HUDEP-2 (cell line): ENCODE data around the gene DROSHA.
"Not testable (repeated sequence)": the region's sequence is repeated elsewhere in the genome, so short reads cannot be mapped to it uniquely, and the experiment has no call there.

ENCODE experiments used
- DNase-seq, 76 experiments: peaks; one replicate each; lab custom pipeline; 2025; ENCODE audit not compliant: unreplicated experiment in 76 of 76; lab: John Stamatoyannopoulos, UW

The DROSHA gene

DNA sequence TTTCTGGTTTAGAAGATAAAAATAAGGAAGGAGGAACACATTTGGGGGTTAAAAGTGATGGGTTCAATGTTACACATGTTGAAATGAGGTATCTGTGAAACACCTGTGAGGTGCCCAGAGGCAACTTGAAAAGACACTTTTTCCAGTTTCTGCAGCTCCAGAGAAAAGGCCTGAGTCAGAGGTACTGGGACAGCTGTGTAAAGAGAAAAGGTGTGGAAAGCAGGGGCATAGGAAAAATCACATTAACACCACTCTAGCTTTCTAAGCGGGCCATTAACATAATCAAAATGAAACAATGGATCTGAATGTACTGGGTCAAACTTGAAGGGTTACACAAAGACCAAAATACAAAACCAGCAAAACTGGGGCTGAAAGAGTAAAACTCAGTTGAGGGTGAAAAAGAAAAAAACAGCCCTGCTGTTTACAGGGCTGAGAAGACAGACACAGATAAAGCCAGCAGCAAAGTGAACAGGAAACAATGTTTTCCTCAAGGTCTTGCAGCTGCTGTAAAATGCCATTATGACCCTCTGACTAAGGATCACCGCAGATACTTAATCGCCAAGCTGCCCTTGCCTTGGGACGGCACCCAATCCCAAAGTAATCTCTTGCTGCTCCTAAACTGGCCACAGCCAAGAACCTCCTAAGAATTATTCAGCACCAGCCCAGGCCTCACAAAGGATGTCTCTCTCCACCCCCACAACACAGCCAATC, 104.7 kb downstream of the DROSHA start:
- no peak for DNase-seq

DNA sequence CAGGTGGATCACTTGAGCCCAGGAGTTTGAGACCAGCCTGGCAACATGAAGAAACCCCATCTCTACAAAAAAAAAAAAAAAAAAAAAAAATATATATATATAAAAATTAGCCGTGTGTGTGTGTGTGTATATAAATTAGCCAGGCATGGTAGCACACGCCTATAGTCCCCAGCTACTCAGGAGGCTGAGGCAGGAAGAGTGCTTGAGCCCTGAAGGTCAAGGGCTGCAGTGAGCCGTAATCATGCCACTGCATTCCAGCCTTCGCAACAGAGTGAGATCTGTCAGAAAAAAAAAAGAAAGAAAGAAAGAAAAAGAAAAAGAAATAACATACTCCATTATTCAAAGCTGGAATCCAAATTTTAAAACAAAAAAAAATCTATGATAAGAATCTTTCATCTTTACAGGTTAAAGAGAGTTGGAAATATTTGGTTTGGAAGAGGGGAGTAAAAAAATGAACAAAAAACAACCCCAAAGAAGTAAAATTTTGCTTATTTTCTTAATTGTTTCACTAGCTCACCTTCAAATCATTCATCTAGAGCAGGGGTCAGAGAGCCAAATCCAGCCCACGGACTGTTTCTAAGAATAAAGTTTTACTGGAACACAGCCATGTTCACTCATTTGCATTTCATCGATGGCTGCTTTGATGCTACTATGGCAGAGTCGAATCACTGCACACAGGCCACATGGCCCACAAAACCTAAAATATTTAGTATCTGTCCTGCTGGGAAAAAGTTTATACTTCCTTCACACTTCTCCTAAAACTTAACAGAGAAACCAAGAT, 109.9 kb downstream of the DROSHA start:
- no peak for DNase-seq

DNA sequence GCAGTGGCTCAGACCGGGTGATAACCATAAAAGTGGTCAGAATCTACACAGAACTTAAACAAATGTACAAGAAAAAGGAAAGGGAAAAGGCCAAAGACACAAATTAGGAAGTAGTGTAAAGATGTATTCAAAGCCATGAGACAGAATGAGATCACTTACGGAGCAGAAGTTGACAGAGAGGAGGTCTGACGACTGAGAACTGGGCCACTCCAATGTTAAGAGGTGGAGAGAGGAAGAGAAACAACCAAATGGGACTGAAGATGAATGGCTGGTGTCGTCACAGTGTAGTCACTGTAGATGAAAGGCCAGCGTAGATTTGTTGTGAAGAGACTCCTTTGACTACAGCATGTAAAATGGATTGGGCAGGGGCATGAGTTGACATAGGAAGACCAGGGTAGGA, 114.4 kb downstream of the DROSHA start:
- no peak for DNase-seq

DNA sequence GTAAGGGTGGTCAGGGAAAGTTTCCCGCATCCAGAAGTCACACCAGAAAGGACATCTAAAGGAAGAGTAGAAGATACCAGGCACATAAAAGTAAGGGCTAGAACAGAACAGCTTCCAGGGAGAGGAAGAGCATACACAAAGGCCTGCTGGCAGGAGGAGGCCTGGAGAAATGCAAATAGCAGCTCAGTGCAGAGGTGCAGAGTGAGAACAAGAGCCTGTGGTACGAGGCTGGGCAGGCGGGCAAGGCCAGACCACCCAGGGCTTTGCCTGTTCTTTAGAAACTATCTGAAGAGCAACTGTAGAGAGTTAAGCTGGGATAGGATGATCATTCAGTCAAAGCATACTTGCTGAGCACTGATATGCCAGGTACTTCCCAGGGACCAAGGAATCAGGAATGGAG, 115.3 kb downstream of the DROSHA start:
- no peak for DNase-seq

DNA sequence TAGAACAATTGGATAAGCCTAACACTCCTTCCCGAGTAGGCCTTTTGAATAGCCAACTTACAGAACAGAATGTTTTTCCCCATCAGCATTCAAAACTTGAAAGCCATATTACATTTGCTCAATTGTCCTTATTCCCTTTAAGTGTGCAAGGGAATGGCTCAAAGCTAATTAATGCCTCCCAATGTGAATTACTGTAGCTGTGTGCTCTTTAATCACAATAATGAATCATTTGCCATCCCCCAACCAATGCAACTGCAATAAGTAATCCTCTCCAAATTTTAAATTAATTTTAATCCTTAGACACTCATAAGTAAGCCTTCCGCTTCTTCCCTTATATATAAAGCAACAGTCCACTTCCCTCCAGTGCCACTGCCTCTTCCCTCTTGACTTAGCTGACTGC, 115.9 kb downstream of the DROSHA start:
- no peak for DNase-seq

DNA sequence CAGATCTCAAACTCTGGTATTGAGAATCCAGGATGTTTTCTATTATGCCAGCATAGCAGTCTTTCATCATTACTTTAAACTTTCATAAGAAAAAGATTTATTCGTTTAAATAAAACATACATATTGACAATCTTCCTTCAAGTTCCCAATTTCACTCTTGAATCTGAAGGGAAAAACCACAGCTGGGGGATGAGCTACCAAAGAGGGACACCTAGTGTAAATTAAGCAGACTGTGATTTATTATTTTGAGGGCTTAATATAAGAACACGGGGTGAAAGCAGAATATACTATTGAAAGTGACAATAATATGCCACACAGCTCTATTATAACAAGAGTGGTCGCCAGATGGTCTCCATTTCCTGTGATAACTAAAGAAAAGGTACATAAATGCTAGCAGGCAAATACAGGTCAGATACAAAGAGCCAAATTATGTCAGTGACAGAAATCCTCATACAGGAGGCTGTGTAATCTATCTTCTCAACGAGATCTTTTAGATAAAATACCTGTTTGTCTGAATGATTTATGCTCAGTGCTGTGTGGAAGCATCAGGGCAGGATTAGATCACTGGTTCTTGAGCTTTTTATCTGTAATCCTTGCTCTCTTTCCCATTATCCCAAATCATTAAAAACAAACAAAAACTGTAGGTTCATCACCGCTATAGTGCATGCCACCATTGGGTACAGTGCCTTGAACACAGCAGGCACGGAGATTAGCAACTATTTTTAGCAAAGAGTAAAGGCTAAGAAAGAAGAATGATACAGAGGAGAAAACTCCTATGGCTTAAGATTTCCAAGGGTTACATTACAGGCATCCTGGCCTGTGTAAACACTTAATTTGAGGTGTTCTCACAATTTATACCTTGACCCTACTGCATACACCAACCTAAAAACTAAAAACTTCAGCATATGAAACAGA, 116.6 kb downstream of the DROSHA start:
- DNase-seq, result no peak

DNA sequence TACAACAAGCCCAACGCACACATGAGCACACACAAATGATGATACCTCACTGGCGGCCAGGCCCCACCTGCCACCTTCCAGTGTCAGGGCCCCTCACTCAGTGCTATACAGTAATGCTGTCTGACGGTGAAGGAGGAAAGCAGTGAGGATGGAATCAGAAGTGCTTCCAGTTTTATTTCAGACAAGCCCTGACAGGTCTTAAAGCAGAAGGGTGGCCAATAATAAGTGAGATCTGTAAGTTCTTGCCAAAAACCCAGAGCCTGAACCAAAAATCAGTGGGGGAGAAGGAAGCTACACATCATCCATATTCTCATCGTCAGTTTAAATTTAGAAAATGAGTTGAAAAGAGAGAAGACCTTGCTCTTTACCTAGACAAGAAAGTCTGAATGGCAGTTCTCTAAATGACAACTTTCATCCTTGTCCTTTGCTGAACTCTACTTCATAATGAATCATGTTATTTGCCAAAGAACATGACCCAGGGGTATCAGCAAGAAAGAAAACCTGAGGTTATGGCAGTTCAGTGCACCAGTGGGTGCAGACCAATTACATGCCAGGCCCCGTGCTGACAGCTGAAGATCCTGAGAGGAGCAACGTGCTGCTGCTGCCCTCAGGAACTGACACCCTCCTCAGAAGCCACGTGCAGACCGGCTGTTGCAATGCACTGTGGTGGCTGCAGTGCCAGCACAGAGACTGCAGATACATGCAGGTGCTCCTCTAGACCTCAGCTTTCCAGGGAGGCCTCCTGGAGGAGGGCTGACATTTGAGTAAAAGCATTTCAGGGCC, 118.7 kb downstream of the DROSHA start:
- no peak for DNase-seq

DNA sequence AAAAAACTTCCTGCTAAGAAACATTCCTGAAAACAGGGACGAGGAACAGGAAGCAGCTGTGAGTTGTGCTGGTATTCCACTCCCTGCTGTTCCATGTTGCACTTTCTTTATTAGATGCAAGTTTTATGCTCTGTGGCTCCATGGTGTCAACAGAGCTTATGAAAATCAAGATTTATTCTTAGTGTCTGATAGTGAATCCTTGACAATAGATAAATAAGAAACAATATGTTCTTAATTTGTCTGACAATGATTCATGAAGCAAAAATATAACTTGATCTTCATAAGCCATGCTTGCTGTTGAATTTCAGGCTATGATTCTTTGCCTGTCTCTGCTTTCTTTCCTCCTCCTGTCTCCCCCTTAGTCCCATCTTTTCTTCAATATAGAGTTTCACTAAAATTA, 119.6 kb downstream of the DROSHA start:
- DNase-seq, result no peak

DNA sequence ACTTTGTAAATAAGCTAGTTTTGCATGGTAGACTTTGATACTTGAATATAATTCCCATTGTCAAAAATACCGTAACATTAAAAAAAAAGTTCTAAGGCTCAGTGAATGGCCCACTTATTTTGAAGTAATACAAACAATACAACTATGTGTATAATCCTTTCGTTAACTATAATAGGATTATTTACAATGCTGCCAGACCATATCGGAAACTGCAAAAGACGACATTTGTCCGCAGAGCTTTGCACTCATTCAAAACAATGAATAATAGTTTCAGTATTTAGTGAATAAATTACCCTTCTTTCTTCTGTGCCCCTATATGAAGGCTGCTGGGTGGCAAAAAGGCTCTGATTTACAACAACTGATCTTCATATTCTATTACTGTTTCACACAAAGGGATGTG, 121.8 kb downstream of the DROSHA start:
- DNase-seq, result no peak

DNA sequence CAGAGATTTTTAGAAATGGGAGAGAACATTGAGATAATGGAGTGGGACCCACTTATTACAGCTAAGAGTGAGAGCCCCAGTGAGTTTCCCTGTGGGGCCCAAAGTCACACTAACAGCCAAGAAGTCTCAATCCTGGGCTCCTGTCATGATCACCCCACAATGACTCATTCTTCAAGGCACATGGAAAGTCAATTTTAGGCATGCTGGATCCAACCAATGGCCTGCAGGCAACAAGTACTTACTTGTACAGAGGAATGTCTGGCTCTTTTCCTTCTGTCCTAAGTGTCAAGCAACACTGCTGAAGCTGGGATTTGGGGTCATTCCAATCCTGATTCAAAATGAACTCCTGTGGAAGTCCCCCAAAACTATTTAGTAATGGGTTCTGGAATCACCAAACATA, 123.1 kb downstream of the DROSHA start:
- no peak for DNase-seq

DNA sequence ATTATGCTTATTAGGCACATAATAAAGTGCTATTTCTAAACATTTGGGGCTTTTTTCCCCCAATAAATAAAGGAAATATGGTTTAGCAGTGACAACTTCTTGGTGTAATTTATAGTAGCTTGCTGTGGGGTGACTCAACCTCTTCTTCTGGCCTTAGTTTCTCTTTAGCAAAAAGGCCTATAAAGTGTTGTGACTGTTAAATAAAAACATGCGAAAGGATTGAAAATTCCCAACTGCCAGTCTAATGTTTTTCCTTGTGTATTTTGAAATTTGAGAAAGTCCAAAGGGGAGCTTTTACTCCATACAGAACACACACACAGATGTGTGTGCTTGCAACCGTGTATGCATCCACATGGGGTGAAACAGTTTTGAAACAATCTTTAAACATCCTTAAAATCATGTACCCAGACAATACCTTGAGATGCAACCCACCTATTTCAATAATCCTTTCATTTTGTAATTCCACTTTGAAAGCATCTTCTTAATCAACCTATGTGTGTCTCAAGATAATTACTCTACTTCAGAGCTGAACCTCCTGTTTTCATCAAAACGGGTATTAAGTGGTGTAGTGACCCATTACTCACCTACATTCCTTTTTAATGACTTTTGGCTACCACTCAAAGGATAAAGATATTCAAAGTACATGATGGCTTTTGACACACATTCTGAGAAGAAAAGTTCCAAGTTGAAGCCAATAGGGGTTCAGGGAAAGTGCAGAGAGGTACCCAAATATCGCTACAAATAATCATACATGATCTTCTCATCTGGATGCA, 123.8 kb downstream of the DROSHA start:
- DNase-seq, result no peak

DNA sequence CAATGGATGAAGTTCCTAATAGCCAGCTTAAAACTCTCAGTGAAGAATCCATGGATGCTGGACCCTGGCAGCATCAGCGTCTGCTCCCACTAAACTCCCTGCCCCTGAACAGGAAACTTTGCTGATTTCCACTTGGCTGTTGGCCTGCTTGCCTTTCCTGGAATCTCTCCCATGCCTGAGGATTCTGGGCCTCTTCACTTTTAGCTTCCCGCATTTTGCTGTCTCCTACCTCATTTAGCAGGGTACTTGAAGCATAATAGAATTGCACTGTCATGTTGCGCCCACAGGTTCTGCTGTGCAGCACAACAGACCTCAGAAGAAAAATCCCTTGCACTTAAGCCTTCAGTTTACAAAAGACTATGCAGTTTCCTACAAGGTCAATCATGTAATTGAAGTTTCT, 127.6 kb downstream of the DROSHA start:
- no peak for DNase-seq

DNA sequence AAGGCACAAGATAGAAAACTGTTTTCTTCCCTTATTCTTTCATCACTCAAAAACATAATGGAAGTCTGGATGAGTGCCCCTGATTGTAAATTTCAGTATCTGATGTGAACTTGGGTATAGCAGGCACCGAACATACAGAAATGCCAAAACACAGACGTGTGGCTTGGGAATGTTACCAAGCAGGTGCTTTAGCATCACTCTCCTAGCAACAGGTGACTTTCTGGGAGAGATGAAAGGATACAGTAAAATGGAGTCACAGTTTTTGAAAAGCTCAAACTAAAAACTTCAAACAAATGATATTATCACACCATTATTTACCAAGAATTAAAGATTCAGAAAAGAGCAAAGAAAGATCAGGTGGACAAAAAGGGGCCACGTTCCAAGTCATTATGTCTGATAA, 130.2 kb downstream of the DROSHA start:
- no peak for DNase-seq

DNA sequence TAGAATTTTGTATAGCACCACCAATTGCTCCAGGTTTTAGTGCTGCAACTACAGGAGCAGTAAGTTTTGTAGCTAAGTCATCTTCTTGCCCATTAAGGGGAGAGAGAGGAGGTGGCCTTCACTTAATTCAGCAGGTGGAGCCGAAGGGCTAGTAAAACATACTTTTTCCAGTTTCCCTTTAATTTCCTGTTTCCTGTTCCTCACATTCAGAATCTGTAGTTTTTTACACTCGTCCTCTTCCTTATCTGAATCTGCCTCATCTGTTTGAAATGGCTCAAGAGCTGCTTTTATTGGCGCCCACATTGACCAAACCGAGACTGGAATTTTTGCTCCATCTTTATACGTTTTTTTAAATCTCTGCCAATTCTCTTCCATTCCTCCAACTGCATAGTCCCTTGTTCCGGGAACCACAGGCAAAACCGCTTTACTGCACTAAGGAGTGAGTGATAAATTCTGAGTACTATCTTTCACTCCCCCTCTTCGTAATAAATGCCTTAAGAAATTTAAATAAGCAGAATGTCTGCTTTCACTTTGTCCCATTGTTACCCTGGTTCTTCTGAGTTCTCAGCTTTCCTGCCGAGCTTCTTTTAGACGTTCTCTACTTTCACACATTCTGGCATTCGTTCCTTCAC, 133.9 kb downstream of the DROSHA start:
- no peak for DNase-seq

DNA sequence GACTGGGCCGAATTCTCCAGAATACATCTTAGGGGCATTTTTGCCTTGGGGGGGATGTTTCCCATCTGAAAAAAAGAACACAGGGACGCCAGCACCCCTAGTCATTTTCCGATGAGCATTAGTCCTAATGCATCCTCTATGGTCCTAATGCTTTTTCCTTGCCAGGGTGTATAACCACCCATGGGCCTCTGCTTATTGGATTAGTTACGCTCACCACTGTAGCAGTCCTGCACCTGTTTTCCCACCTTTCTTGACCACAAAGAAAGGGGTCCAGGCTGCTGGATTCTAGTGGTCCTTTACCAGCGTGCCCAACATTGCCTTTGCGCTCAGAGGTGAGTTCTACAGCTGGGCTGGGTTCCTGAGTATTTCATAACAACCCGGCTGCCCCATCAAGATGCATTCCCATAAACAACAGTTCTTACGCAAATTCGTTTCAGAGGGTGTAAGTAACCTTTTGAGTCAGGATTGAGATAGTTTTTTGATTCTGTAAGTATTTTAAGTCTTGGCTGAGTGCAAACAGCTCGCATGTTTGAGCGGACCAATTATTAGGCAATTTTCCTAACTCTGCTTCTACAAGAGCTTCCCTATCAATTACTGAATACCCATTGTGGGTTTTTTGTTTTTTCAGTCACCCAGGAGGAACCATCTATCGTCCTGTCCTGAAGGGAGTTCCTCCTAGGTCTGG, 135.1 kb downstream of the DROSHA start:
- DNase-seq, result no peak

DNA sequence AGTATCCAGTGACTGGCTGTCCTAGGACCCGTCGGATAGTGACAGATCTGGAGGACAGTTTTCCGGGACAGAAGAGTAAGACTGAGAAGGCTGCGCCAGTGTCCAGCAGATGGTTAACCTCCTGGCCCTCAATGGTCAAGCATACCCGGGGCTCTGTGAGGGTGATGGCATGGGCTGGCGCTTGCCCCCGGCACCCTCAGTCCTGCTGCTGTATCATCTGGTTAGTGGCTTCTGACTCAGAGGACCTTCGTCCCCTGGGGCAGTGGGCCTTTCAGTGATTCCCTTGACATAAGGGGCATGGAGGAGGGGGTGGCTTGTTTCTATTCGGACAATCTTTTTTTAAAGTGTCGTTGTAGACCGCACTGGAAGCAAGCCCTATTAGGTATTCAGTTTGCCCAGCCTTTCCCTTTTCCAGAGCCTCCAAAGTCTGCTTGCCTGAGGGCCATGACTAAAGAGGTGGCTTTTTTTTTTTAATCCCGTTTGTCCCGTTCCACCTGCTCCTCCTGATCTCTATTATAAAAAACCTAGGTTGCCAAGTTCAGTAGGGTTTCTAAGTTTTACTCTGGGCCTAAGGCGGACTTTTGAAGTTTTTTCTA, 136.3 kb downstream of the DROSHA start:
- not testable (repeated sequence) for DNase-seq

DNA sequence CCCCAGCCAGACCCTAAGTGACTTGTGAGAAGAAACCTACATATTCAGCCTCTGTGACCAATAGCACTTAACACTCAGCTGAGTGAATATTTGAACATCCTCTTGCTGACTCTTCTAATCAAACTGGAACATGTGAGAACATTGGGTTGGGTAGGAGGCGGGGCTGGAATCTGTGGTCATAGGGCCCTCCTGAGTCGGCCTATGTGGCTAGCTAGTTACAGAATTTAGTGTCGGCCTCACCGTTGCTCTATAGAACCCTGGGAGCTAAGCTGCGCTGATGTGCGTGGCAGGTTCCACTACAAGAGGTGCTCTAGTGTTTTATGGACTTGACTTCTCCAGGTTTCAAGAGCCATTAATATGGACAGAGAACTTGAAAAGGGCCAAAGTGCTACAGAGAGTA, 138.8 kb downstream of the DROSHA start:
- no peak for DNase-seq

DNA sequence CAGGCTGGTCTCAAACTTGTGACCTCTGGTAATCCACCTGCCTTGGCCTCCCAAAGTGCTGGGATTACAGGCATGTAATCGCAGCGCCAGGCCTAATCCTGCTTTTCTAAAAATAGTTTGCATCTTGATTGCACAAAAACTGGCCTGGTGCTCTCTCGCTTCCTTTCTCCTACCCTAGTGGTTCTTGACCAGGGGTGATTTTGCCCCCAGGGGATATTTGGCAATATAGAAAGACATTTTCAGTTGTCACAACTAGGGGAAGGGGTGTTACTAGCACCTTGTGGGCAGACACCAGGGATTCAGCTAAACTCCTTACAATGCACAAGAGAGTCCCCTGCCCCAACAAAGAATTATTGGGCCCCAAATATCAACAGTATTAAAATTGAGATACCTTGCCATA, 139.8 kb downstream of the DROSHA start:
- no peak for DNase-seq
